Naive thymus-derived CD4-positive, alpha-beta T cell (primary cell): Measurements from ENCODE around the gene MRPL38. TPM values are rescaled to one million over a fixed set of nuclear protein-coding genes. Genes with fewer than 3 reads are reported as not detected.

ENCODE experiments used
- ATAC-seq: fragments of 150-1000 bp; cut with Tn5 transposase; 2 replicates; pipeline ENCODE4 v1.10.0; 2021; ENCODE audit warnings: mild to moderate bottlenecking, moderate library complexity
- CTCF ChIA-PET: fragments of 350-600 bp; sonication (Branson Sonifier 250); formaldehyde crosslinking; loops from one replicate; lab custom pipeline; 2021; ENCODE audit warnings: antibody characterized with exemption; lab: Charles Lee
- POLR2A ChIA-PET: fragments of 350-600 bp; sonication (Branson Sonifier 250); formaldehyde crosslinking; loops from one replicate; lab custom pipeline; 2021; ENCODE audit warnings: antibody characterized with exemption, inconsistent platforms; lab: Charles Lee
- DNase-seq, 9 donors: peaks; one replicate each; pipeline versions ENCODE4 v3.0.0 to v3.0.0-alpha.2; 2020 to 2022; ENCODE audit warnings: mixed read lengths in 1 of 9
- H3K27ac ChIP-seq: one replicate; pipeline ENCODE4 v1.7.0; 2013; ENCODE audit warnings: mild to moderate bottlenecking, low read depth, low read length, moderate library complexity
- H3K27me3 ChIP-seq, 2 donors: one replicate each; pipeline ENCODE4 v1.7.0; 2013; ENCODE audit warnings: low read length in 2 of 2, mild to moderate bottlenecking in 2 of 2, moderate library complexity in 2 of 2; ENCODE audit not compliant: control insufficient read depth in 2 of 2, insufficient read depth in 2 of 2
- H3K36me3 ChIP-seq, 3 experiments: 1 replicate in 2 of 3; 2 replicates in 1 of 3; pipeline ENCODE4 v1.7.0; 2013; ENCODE audit warnings: low read length in 3 of 3, mild to moderate bottlenecking in 3 of 3, moderate library complexity in 1 of 3; ENCODE audit not compliant: insufficient read depth in 3 of 3, control insufficient read depth in 2 of 3
- H3K4me1 ChIP-seq, 2 donors: one replicate each; pipeline ENCODE4 v1.7.0; 2013; ENCODE audit warnings: low read length in 2 of 2, mild to moderate bottlenecking in 2 of 2, moderate library complexity in 1 of 2; ENCODE audit not compliant: control insufficient read depth in 2 of 2, insufficient read depth in 2 of 2
- H3K4me3 ChIP-seq: 2 replicates; pipeline ENCODE4 v1.7.0; 2013; ENCODE audit warnings: mild to moderate bottlenecking, low read length
- H3K9me3 ChIP-seq, 3 experiments: 1 replicate in 2 of 3; 2 replicates in 1 of 3; pipeline ENCODE4 v1.7.0; 2013; ENCODE audit warnings: low read length in 3 of 3; ENCODE audit not compliant: control insufficient read depth in 2 of 3
- H3K27ac Mint-ChIP-seq, 9 donors: one replicate each; pipeline ENCODE4 v1.8.0; 2020 to 2022; ENCODE audit warnings: mixed read lengths in 9 of 9, mild to moderate bottlenecking in 8 of 9, moderate library complexity in 5 of 9, inconsistent platforms in 2 of 9
- H3K27me3 Mint-ChIP-seq, 5 donors: one replicate each; pipeline ENCODE4 v1.8.0; 2021 to 2022; ENCODE audit warnings: mixed read lengths in 5 of 5, mild to moderate bottlenecking in 1 of 5
- H3K36me3 Mint-ChIP-seq, 5 donors: one replicate each; pipeline ENCODE4 v1.8.0; 2020 to 2022; ENCODE audit warnings: mixed read lengths in 5 of 5, mild to moderate bottlenecking in 3 of 5, inconsistent platforms in 1 of 5
- H3K4me1 Mint-ChIP-seq, 7 donors: one replicate each; pipeline ENCODE4 v1.8.0; 2020 to 2022; ENCODE audit warnings: mixed read lengths in 7 of 7, mild to moderate bottlenecking in 3 of 7, inconsistent platforms in 1 of 7
- H3K4me3 Mint-ChIP-seq, 10 donors: one replicate each; pipeline ENCODE4 v1.8.0; 2020 to 2022; ENCODE audit warnings: mild to moderate bottlenecking in 10 of 10, mixed read lengths in 10 of 10, moderate library complexity in 6 of 10, inconsistent platforms in 2 of 10
- H3K9me3 Mint-ChIP-seq, 11 donors: one replicate each; pipeline ENCODE4 v1.8.0; 2020 to 2022; ENCODE audit warnings: mixed read lengths in 11 of 11, mild to moderate bottlenecking in 4 of 11, inconsistent platforms in 1 of 11, moderate library complexity in 1 of 11
- intact Hi-C, 2 donors: fragments of 100-400 bp; cut with micrococcal nuclease; formaldehyde crosslinking; loops; one replicate each; pipeline ENCODE4 v1.15.1; 2023
- polyA plus RNA-seq, 2 donors: library from polyadenylated mRNA; unstranded; fragments of 300-500 nt; fragmentation: Illumina TruSeq; gene quantifications; one replicate each; pipeline ENCODE4 v1.2.3, GENCODE V29; 2021
- total RNA-seq, 6 experiments: library from RNA in 5 of 6; stranded (reverse) in 5 of 6; gene quantifications; 1 replicate in 5 of 6; 2 replicates in 1 of 6; pipeline ENCODE4 v1.2.3 and lab custom pipeline; 2021 to 2026

MRPL38 gene
- total and polyA plus RNA-seq, 7 experiments from 2014 or later = 64.6 to 154 (median 101) TPM

DNA sequence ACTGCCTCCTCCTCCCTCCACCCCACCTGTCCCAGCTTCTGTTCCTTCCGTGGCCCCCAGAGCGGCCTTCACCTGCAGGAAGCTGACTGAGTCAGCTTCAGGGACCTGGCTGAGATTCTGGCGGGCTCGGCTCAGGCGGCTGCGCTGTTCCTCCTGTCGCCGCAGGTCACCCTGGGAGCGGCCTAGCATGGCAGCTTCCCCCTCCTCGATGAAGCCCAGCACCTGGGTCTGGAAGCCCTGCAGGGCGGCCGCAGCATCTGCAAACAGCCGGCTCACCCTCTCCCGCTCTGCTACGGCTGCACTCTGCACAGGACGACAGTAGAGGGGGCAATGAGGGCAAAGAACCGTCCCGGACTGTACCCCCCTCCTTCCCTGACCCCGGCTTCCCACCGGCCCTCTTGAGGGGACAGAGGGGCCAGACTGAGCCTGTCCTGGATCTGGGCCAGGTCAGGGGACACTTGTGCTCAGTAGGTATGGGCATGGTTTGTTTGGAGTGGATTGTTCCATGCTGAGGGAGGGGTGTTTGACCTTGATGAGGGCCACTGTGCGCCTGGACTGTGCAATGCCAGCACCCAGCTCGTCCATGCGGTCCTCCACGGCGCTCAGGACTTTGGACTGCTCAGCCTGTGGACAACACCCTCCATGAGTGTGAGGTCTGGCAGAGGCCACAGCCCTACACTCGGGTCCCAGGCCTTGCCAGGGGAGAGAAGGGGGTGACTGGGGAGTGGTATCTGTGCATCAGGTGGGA, 28.3 kb downstream of the MRPL38 start:
- CTCF ChIA-PET = interaction anchor here (0.6 to 3.5 kb wide), 14 partner anchors 13 to 1085 kb away, joined by 3 to 25 read pairs (median 5); partner anchors contain the start of genes MRPL38, TRIM65, UNC13D and WBP2
- peaks cover 0 to 2% (median 0%) of the 10 kb centered on the region in 5 donors for H3K36me3 Mint-ChIP-seq
- Histone ChIP-seq H3K4me1 (peaks cover 30 to 36% of the 10 kb centered on the region in 2 donors), H3K27me3 (no peaks in the 10 kb centered on the region), H3K9me3 (no peaks in the 10 kb centered on the region), H3K36me3 (no peaks in the 10 kb centered on the region), H3K4me3 (peak overlapping the region; percentile 74), H3K27ac (peak overlapping the region; percentile 70)
- POLR2A ChIA-PET = interaction anchor here (0.6 to 20.0 kb wide), 18 partner anchors 9 to 614 kb away, joined by 3 to 354 read pairs (median 6); partner anchors contain the start of genes MRPL38, TRIM65, UNC13D and UNK
- H3K9me3 Mint-ChIP-seq = no peaks in the 10 kb centered on the region
- H3K27me3 Mint-ChIP-seq = peaks cover 0 to 21% (median 0%) of the 10 kb centered on the region in 5 donors
- intact Hi-C loops = loop anchor here (1.0 to 2.0 kb wide), 7 partner anchors 12 to 103 kb away; partner anchors contain the start of genes MRPL38 (in 2 of the 2), ACOX1 (in 1 of the 2), FBF1 (in 1 of the 2) and TEN1 (in 1 of the 2)
- H3K4me3 Mint-ChIP-seq = peak overlapping the region; percentile 83 to 99 (median 90)
- peak in 8 of 9 donors; percentile 60 to 79 (median 70) for DNase-seq
- ATAC-seq = peak; percentile 58
- H3K4me1 Mint-ChIP-seq = peaks cover 25 to 53% (median 45%) of the 10 kb centered on the region in 7 donors
- H3K27ac Mint-ChIP-seq = peak overlapping the region; percentile 88 to 97 (median 91)

- Mint-ChIP-seq H3K36me3 (peaks cover 0 to 2% (median 0%) of the 10 kb centered on the region in 5 donors), H3K4me3 (peak overlapping the region; percentile 83 to 99 (median 90)), H3K27ac (peak overlapping the region; percentile 88 to 97 (median 91)), H3K4me1 (peaks cover 25 to 52% (median 45%) of the 10 kb centered on the region in 7 donors), H3K27me3 (peaks cover 0 to 20% (median 0%) of the 10 kb centered on the region in 5 donors), H3K9me3 (no peaks in the 10 kb centered on the region)
- no peaks in the 10 kb centered on the region for H3K36me3 ChIP-seq
- CTCF ChIA-PET = interaction anchor here (0.6 to 3.0 kb wide), 13 partner anchors 13 to 1084 kb away, joined by 3 to 25 read pairs (median 5); partner anchors contain the start of genes MRPL38, TRIM65, UNC13D and WBP2
- POLR2A ChIA-PET = interaction anchor here (0.8 to 20.0 kb wide), 19 partner anchors 9 to 614 kb away, joined by 3 to 354 read pairs (median 5); partner anchors contain the start of genes MRPL38, TRIM65, UNC13D and UNK
- ATAC-seq = no peak
- no peak for DNase-seq
- H3K9me3 ChIP-seq = no peaks in the 10 kb centered on the region
- no peaks in the 10 kb centered on the region for H3K27me3 ChIP-seq
- intact Hi-C loops = loop anchor here (1.0 to 2.0 kb wide), 7 partner anchors 12 to 103 kb away; partner anchors contain the start of genes MRPL38 (in 2 of the 2), ACOX1 (in 1 of the 2), FBF1 (in 1 of the 2) and TEN1 (in 1 of the 2)
- peak overlapping the region; percentile 70 for H3K27ac ChIP-seq
- peak overlapping the region; percentile 74 for H3K4me3 ChIP-seq
- H3K4me1 ChIP-seq = peaks cover 30 to 36% of the 10 kb centered on the region in 2 donors
These were observed 28.8 kb downstream of the MRPL38 start for GRCh38 chr17:75875940-75876189.

GRCh38 chr17:75875182-75875939, 29.3 kb downstream of the MRPL38 start:
- peak overlapping the region; percentile 70 for H3K27ac ChIP-seq
- H3K9me3 Mint-ChIP-seq = no peaks in the 10 kb centered on the region
- H3K9me3 ChIP-seq = no peaks in the 10 kb centered on the region
- peaks cover 0 to 17% (median 0%) of the 10 kb centered on the region in 5 donors for H3K27me3 Mint-ChIP-seq
- peaks cover 25 to 56% (median 46%) of the 10 kb centered on the region in 7 donors for H3K4me1 Mint-ChIP-seq
- peak overlapping the region; percentile 74 for H3K4me3 ChIP-seq
- ATAC-seq (no peak), DNase-seq (no peak)
- H3K4me3 Mint-ChIP-seq = peak overlapping the region; percentile 65 to 99 (median 90)
- no peaks in the 10 kb centered on the region for H3K36me3 ChIP-seq
- no peaks in the 10 kb centered on the region for H3K27me3 ChIP-seq
- H3K36me3 Mint-ChIP-seq = peaks cover 0 to 2% (median 0%) of the 10 kb centered on the region in 5 donors
- H3K4me1 ChIP-seq = peaks cover 30 to 36% of the 10 kb centered on the region in 2 donors
- intact Hi-C loops = no loop called here
- ChIA-PET POLR2A (interaction anchor here (0.8 to 20.0 kb wide), 20 partner anchors 8 to 615 kb away, joined by 3 to 354 read pairs (median 5); partner anchors contain the start of genes MRPL38, TRIM65, UNC13D and UNK), CTCF (interaction anchor here (0.6 to 3.0 kb wide), 13 partner anchors 12 to 1084 kb away, joined by 3 to 25 read pairs (median 5); partner anchors contain the start of genes MRPL38, TRIM65, UNC13D and WBP2)
- peak overlapping the region in 8 of 9 donors; percentile 59 to 97 (median 92) for H3K27ac Mint-ChIP-seq

DNA sequence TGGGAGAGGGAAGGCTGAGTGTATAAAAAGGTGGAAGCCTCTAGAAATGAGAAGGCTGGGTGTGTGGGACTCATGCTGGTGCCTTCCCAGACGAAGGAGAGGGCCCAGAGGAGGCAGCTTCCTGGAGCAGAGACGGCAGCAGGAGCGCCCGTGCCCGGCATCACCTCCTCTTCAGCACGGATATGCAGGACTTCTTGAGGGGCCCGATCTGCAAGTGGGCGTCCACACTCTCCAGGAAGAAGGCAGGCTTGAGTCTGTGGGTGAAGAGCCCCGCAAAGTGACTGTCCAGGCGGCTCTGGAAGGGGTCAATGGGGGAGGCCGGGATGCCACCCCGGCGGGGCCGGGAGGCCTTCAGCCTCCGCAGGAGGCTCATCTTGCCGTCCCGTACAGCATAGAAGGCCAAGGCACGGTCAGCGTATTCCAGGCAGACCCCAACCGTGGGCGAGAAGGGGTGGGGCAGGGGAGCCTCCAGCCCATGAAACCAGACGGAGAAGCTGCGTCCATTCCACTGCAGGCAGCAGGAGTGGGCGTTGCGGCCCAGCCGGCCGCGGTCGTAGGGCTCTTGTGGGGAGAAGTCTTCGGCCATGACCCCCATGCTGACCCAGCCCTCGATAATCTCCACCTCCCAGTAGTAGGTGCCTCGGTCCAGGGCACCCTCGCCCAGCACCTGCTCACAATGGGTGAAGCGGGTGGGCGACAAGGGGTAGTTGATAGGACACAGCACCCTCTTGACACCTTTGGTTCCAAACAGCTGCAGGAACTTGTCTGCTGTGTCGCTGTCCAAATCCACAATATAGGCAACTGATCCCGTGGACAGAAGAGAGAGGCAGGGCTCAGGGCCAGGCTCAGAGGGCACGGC, 30.1 kb downstream of the MRPL38 start:
- Mint-ChIP-seq H3K27me3 (peaks cover 0 to 11% (median 0%) of the 10 kb centered on the region in 5 donors), H3K27ac (peak overlapping the region in 8 of 9 donors; percentile 67 to 98 (median 90)), H3K4me1 (peaks cover 25 to 56% (median 46%) of the 10 kb centered on the region in 7 donors), H3K36me3 (peaks cover 0 to 2% (median 0%) of the 10 kb centered on the region in 5 donors), H3K4me3 (peak overlapping the region in 1 of 10 donors; percentile 25), H3K9me3 (no peaks in the 10 kb centered on the region)
- ChIA-PET CTCF (interaction anchor here (1.1 to 3.0 kb wide), 3 partner anchors 14 to 30 kb away, joined by 3 to 25 read pairs (median 6); partner anchors contain the start of gene MRPL38), POLR2A (interaction anchor here (0.6 to 20.0 kb wide), 13 partner anchors 8 to 802 kb away, joined by 3 to 354 read pairs (median 5); partner anchors contain the start of genes TRIM65, UNK and WBP2)
- H3K36me3 ChIP-seq = no peaks in the 10 kb centered on the region
- intact Hi-C loops = no loop called here
- H3K4me1 ChIP-seq = peaks cover 30 to 36% of the 10 kb centered on the region in 2 donors
- H3K27ac ChIP-seq = peak overlapping the region; percentile 70
- DNase-seq (no peak), ATAC-seq (no peak)
- H3K9me3 ChIP-seq = no peaks in the 10 kb centered on the region
- no peak overlapping the region for H3K4me3 ChIP-seq
- H3K27me3 ChIP-seq = no peaks in the 10 kb centered on the region

GRCh38 chr17:75873587-75874322, 30.9 kb downstream of the MRPL38 start:
- Mint-ChIP-seq H3K27ac (peak overlapping the region in 8 of 9 donors; percentile 68 to 98 (median 86)), H3K4me3 (no peak overlapping the region), H3K36me3 (peaks cover 0 to 2% (median 0%) of the 10 kb centered on the region in 5 donors), H3K27me3 (peaks cover 0 to 3% (median 0%) of the 10 kb centered on the region in 5 donors), H3K9me3 (no peaks in the 10 kb centered on the region), H3K4me1 (peaks cover 25 to 53% (median 43%) of the 10 kb centered on the region in 7 donors)
- H3K36me3 ChIP-seq = no peaks in the 10 kb centered on the region
- H3K4me3 ChIP-seq = no peak overlapping the region
- intact Hi-C loops = no loop called here
- ChIA-PET CTCF (interaction anchor here (1.1 to 1.4 kb wide), 2 partner anchors 9 to 17 kb away, joined by 3 read pairs; no protein-coding TSS in a partner anchor), POLR2A (interaction anchor here (0.6 to 20.0 kb wide), 9 partner anchors 16 to 803 kb away, joined by 3 to 354 read pairs (median 5); partner anchors contain the start of genes TRIM65, UNK and WBP2)
- no peak for ATAC-seq
- no peaks in the 10 kb centered on the region for H3K27me3 ChIP-seq
- no peak for DNase-seq
- no peak overlapping the region for H3K27ac ChIP-seq
- peaks cover 30 to 36% of the 10 kb centered on the region in 2 donors for H3K4me1 ChIP-seq
- no peaks in the 10 kb centered on the region for H3K9me3 ChIP-seq
